HFF-Myc (cell line): Measurements from ENCODE around the gene RSL1D1.

Experiments
- DNase-seq: peaks from one replicate; pipeline ENCODE4 v3.0.0-alpha.2; 2011; ENCODE audit warnings: low read depth; ENCODE audit errors: extremely low read depth
- H3K4me3 ChIP-seq: replicated peaks from 2 replicates; pipeline ENCODE4 v1.5.1; 2011; ENCODE audit warnings: low read depth, mild to moderate bottlenecking, control low read depth, low read length
- TF ChIP-seq, protein P1 (sequence below): IDR thresholded peaks from 2 replicates; pipeline ENCODE4 v1.5.1; 2012; ENCODE audit warnings: mild to moderate bottlenecking, low read depth, low read length, control low read depth; ENCODE audit errors: missing control alignments

RSL1D1 gene

GRCh38 chr16:11851294-11852091 is at the start of gene RSL1D1:
RSL1D1 (minus strand) TSS chr16:11851542; CDS start chr16:11851512, 30 bp downstream.
- TF ChIP-seq, protein P1, sequence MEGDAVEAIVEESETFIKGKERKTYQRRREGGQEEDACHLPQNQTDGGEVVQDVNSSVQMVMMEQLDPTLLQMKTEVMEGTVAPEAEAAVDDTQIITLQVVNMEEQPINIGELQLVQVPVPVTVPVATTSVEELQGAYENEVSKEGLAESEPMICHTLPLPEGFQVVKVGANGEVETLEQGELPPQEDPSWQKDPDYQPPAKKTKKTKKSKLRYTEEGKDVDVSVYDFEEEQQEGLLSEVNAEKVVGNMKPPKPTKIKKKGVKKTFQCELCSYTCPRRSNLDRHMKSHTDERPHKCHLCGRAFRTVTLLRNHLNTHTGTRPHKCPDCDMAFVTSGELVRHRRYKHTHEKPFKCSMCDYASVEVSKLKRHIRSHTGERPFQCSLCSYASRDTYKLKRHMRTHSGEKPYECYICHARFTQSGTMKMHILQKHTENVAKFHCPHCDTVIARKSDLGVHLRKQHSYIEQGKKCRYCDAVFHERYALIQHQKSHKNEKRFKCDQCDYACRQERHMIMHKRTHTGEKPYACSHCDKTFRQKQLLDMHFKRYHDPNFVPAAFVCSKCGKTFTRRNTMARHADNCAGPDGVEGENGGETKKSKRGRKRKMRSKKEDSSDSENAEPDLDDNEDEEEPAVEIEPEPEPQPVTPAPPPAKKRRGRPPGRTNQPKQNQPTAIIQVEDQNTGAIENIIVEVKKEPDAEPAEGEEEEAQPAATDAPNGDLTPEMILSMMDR = no peak

GRCh38 chr16:11901091-11901490 is 49.7 kb upstream of the RSL1D1 start:
- TF ChIP-seq, protein P1 = no peak
- no peak for DNase-seq
- H3K4me3 ChIP-seq = no peak overlapping the region

More at GRCh38 chr16:11851294-11852091, at the start of gene RSL1D1:
- peak within 1 kb of the TSS; percentile 96 for H3K4me3 ChIP-seq
- DNase-seq = peak; percentile 75

GRCh38 chr16:11896486-11897176 is 45.3 kb upstream of the RSL1D1 start:
- no peak for DNase-seq
- TF ChIP-seq, protein P1 = no peak
- no peak overlapping the region for H3K4me3 ChIP-seq

- TF ChIP-seq, protein P1 = no peak
- no peak overlapping the region for H3K4me3 ChIP-seq
- DNase-seq = no peak
Observed at GRCh38 chr16:11893571-11893970, 42.2 kb upstream of the RSL1D1 start.

GRCh38 chr16:11892761-11893160 is 41.4 kb upstream of the RSL1D1 start:
- H3K4me3 ChIP-seq = no peak overlapping the region
- DNase-seq = no peak
- TF ChIP-seq, protein P1 = no peak

DNA sequence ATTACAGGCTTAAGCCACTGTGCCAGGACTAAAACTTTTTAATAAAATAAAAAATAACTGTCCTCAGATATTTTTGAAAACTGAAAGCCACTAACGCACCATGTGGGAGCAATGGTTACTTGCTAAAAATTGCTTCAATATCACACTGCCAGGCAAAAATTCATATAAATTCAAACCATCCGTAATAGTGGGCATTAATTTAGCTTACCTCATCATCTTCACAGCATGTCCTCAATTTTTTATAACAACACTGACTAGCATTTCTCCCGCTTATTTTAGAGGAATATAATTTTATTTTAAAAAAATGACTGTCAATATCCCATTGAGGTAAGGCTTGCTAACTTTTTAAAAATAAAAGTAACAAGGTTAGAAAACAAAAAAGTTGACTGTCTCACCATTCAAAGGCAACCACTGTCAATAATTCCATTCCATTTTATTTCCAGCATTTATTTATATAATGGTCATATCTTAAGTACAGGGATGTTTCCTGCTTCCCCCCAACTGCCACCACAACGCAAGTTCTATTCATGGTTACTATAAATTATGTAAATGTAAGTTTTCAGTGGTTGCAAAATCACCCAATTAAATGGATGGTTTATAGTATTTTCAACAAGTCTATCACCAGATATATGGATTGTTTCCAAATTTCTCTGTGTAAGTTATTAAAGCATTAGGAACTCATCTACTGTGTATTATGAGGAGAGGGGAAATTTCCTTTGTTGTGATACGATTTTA is 39.1 kb upstream of the RSL1D1 start:
- no peak overlapping the region for H3K4me3 ChIP-seq
- TF ChIP-seq, protein P1 = no peak
- DNase-seq = no peak
